B cell (primary cell): Measurements from ENCODE around the gene FMNL2.

ENCODE experiments used
- CTCF ChIP-seq: fragments of 200-600 bp; IDR thresholded peaks from one replicate; pipeline ENCODE4 v1.8.0; 2022; ENCODE audit warnings: antibody characterized with exemption, mild to moderate bottlenecking
- EZH2 ChIP-seq: IDR thresholded peaks from 2 replicates; pipeline ENCODE4 v1.6.1; 2012; ENCODE audit warnings: borderline replicate concordance, low read depth, mild to moderate bottlenecking, moderate library complexity, low read length; ENCODE audit not compliant: insufficient read depth, poor library complexity, severe bottlenecking

- TF ChIP-seq CTCF (no peak), EZH2 (no peak)
Observed at GRCh38 chr2:152336119-152336853, 1.3 kb downstream of the FMNL2 start.
